Memory B cell (primary cell): ENCODE measurements around the gene GSTP1.

Source experiments
- ATAC-seq: fragments of 150-1000 bp; cut with Tn5 transposase; 2 replicates; pipeline ENCODE4 v1.10.0; 2021; ENCODE audit warnings: low read depth, mild to moderate bottlenecking, moderate library complexity
- DNase-seq, 2 donors: peaks; one replicate each; pipeline ENCODE4 v3.0.0; 2022; ENCODE audit warnings: low spot score in 2 of 2
- H3K27ac Mint-ChIP-seq: one replicate; pipeline ENCODE4 v1.8.0; 2022; ENCODE audit warnings: mild to moderate bottlenecking, moderate library complexity, mixed read lengths
- H3K27me3 Mint-ChIP-seq: one replicate; pipeline ENCODE4 v1.8.0; 2022; ENCODE audit warnings: mixed read lengths
- H3K36me3 Mint-ChIP-seq: one replicate; pipeline ENCODE4 v1.8.0; 2022; ENCODE audit warnings: mild to moderate bottlenecking, mixed read lengths
- H3K4me1 Mint-ChIP-seq: one replicate; pipeline ENCODE4 v1.8.0; 2022; ENCODE audit warnings: mixed read lengths
- H3K4me3 Mint-ChIP-seq: one replicate; pipeline ENCODE4 v1.8.0; 2022; ENCODE audit warnings: mild to moderate bottlenecking, moderate library complexity, mixed read lengths
- H3K9me3 Mint-ChIP-seq: one replicate; pipeline ENCODE4 v1.8.0; 2022; ENCODE audit warnings: mixed read lengths

GSTP1 gene

GRCh38 chr11:67609316-67609715, 25.7 kb downstream of the GSTP1 start:
- ATAC-seq: no peak
- Mint-ChIP-seq H3K4me3 (no peak overlapping the region), H3K9me3 (no peaks in the 10 kb centered on the region)

DNA sequence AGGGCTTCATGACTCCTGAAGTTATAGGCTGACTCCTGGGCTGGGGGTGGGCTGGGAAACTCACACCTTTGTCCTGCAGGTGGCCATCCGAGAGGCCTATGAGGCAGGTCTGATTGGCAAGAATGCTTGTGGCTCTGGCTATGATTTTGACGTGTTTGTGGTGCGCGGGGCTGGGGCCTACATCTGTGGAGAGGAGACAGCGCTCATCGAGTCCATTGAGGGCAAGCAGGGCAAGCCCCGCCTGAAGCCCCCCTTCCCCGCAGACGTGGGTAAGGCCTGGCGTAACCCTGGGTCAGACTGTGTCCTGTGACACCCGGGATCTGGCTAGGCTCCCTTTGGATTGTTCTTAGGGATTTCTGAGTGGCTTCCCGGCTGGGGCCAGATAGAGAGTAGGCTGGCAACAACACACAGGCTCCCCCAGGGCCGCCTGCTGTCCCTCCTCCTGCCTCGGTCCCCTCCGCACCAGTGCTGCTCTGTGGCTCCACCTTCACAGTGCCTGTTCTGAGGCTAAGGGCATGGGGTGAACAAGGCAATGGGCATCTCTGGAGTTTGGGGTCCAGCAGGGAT, 26.8 kb downstream of the GSTP1 start:
- peak overlapping the region; percentile 50 for H3K27ac Mint-ChIP-seq
- H3K27me3 Mint-ChIP-seq: no peaks in the 10 kb centered on the region
- H3K36me3 Mint-ChIP-seq: peaks cover 12% of the 10 kb centered on the region
- no peaks in the 10 kb centered on the region for H3K9me3 Mint-ChIP-seq
- DNase-seq (no peak), ATAC-seq (no peak)
- H3K4me3 Mint-ChIP-seq: no peak overlapping the region
- peaks cover 23% of the 10 kb centered on the region for H3K4me1 Mint-ChIP-seq

More at GRCh38 chr11:67609316-67609715, 25.7 kb downstream of the GSTP1 start:
- peaks cover 12% of the 10 kb centered on the region for H3K4me1 Mint-ChIP-seq
- peaks cover 12% of the 10 kb centered on the region for H3K36me3 Mint-ChIP-seq
- peaks cover 6% of the 10 kb centered on the region for H3K27me3 Mint-ChIP-seq
- H3K27ac Mint-ChIP-seq: no peak overlapping the region
- DNase-seq: no peak

DNA sequence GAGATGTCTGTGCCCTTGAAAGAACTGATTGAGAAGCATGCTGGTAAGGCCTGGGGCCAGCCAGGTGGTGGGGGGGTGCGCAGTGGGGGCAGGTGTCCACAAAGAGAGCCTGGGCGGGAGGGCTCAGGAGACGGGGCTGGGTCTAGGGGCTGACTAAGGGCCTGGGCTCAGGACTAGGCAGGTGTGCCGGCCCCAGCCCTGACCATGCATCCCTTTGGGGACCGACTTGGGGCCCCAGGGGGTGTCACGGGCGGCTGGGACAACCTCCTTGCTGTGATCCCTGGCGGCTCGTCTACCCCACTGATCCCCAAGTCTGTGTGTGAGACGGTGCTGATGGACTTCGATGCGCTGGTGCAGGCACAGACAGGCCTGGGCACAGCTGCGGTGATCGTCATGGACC, 27.6 kb downstream of the GSTP1 start:
- DNase-seq (no peak), ATAC-seq (no peak)
- H3K4me1 Mint-ChIP-seq: peaks cover 24% of the 10 kb centered on the region
- H3K9me3 Mint-ChIP-seq: no peaks in the 10 kb centered on the region
- H3K36me3 Mint-ChIP-seq: peaks cover 12% of the 10 kb centered on the region
- no peaks in the 10 kb centered on the region for H3K27me3 Mint-ChIP-seq
- peak overlapping the region; percentile 50 for H3K27ac Mint-ChIP-seq
- no peak overlapping the region for H3K4me3 Mint-ChIP-seq

- no peak for ATAC-seq
- Mint-ChIP-seq H3K9me3 (no peaks in the 10 kb centered on the region), H3K27me3 (no peaks in the 10 kb centered on the region), H3K36me3 (peaks cover 12% of the 10 kb centered on the region), H3K4me1 (peaks cover 24% of the 10 kb centered on the region), H3K27ac (no peak overlapping the region), H3K4me3 (no peak overlapping the region)
- DNase-seq: no peak
Measured at GRCh38 chr11:67611704-67612587, 28.3 kb downstream of the GSTP1 start.

DNA sequence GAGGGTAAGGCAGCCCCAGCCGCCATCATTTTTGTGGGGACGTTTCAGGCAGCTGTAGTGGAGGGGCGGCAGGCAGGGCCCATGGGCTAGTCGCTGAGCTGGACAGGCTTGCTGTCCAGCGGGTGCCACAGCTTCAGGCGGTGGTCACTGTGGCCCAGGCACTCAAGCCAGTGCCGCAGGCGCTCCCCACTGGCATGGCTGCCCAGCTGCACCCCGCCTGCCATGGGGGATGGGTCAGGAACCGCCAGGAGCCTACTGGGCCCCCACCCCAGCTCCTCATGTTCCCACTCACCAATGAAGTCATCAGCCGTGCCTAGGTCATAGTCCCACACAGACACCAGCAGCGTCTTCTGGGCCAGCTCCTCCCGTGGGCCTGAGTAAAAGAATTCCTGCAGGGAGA, 29.1 kb downstream of the GSTP1 start:
- Mint-ChIP-seq H3K9me3 (no peaks in the 10 kb centered on the region), H3K27me3 (no peaks in the 10 kb centered on the region), H3K36me3 (peaks cover 12% of the 10 kb centered on the region), H3K4me1 (peaks cover 24% of the 10 kb centered on the region), H3K4me3 (no peak overlapping the region), H3K27ac (no peak overlapping the region)
- DNase-seq: no peak
- no peak for ATAC-seq

- H3K27me3 Mint-ChIP-seq: no peaks in the 10 kb centered on the region
- peak overlapping the region; percentile 80 for H3K4me3 Mint-ChIP-seq
- H3K4me1 Mint-ChIP-seq: peaks cover 24% of the 10 kb centered on the region
- no peak for DNase-seq
- H3K36me3 Mint-ChIP-seq: peaks cover 12% of the 10 kb centered on the region
- ATAC-seq: no peak
- peak overlapping the region; percentile 99 for H3K27ac Mint-ChIP-seq
- no peaks in the 10 kb centered on the region for H3K9me3 Mint-ChIP-seq
Measured at GRCh38 chr11:67613313-67613959, 29.8 kb downstream of the GSTP1 start.

- H3K36me3 Mint-ChIP-seq: peaks cover 12% of the 10 kb centered on the region
- DNase-seq (peak; percentile 82 to 93), ATAC-seq (peak; percentile 97)
- peak overlapping the region; percentile 99 for H3K27ac Mint-ChIP-seq
- H3K4me1 Mint-ChIP-seq: peaks cover 24% of the 10 kb centered on the region
- no peaks in the 10 kb centered on the region for H3K27me3 Mint-ChIP-seq
- peak overlapping the region; percentile 80 for H3K4me3 Mint-ChIP-seq
- no peaks in the 10 kb centered on the region for H3K9me3 Mint-ChIP-seq
Measured at GRCh38 chr11:67613960-67614715, 30.5 kb downstream of the GSTP1 start.

GRCh38 chr11:67614730-67615714, 31.4 kb downstream of the GSTP1 start:
- Mint-ChIP-seq H3K4me1 (peaks cover 24% of the 10 kb centered on the region), H3K4me3 (peak overlapping the region; percentile 80), H3K9me3 (no peaks in the 10 kb centered on the region), H3K27ac (peak overlapping the region; percentile 99), H3K36me3 (peaks cover 9% of the 10 kb centered on the region), H3K27me3 (no peaks in the 10 kb centered on the region)
- ATAC-seq (no peak), DNase-seq (peak in 1 of 2 donors; percentile 56)

GRCh38 chr11:67615728-67616430, 32.3 kb downstream of the GSTP1 start:
- H3K4me3 Mint-ChIP-seq: peak overlapping the region; percentile 34
- DNase-seq (no peak), ATAC-seq (no peak)
- H3K36me3 Mint-ChIP-seq: peaks cover 6% of the 10 kb centered on the region
- peaks cover 24% of the 10 kb centered on the region for H3K4me1 Mint-ChIP-seq
- H3K27me3 Mint-ChIP-seq: no peaks in the 10 kb centered on the region
- peak overlapping the region; percentile 35 for H3K27ac Mint-ChIP-seq
- H3K9me3 Mint-ChIP-seq: no peaks in the 10 kb centered on the region

- Mint-ChIP-seq H3K27me3 (no peaks in the 10 kb centered on the region), H3K4me1 (peaks cover 24% of the 10 kb centered on the region), H3K36me3 (peaks cover 6% of the 10 kb centered on the region), H3K9me3 (no peaks in the 10 kb centered on the region), H3K27ac (no peak overlapping the region), H3K4me3 (no peak overlapping the region)
- ATAC-seq (no peak), DNase-seq (no peak)
Measured at GRCh38 chr11:67616431-67617242, 33.0 kb downstream of the GSTP1 start.

DNA sequence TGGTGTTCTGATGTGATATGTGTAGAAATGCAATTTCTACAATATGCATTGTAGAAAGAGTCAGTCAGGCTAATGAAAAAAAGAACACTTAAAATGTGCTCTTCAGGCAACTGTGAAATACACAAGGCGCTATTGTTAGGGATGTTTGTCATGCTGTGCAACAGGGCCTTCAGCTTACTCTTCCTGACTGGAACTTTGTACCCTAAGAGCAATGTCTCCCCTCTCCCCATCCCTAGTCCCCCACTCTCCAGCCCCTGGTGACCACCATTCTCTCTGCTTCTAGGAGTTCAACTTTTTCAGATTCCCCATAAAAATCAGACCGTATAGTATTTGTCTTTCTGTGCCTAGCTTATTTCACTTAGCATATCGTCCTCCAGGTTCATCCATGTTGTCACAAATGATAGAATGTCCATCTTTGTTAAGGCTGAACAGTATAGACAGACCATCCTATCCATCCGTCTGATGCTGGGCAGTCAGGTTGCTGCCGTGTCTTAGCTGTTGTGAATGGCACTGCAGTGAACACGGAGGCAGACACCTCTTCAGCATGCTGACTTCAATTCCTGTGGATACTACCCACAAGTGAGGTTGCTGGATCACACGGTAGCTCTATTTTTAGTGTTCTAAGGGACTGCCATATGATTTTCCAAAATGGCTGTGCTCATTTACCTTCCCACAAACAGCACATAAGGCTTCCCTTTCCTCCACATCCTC, 33.8 kb downstream of the GSTP1 start:
- peaks cover 2% of the 10 kb centered on the region for H3K36me3 Mint-ChIP-seq
- H3K4me1 Mint-ChIP-seq: peaks cover 24% of the 10 kb centered on the region
- H3K4me3 Mint-ChIP-seq: no peak overlapping the region
- H3K27me3 Mint-ChIP-seq: no peaks in the 10 kb centered on the region
- H3K9me3 Mint-ChIP-seq: no peaks in the 10 kb centered on the region
- DNase-seq: no peak
- ATAC-seq: no peak
- H3K27ac Mint-ChIP-seq: no peak overlapping the region
